ENCODE results near the gene RIN1.
"Not testable (repeated sequence)": the region's sequence is repeated elsewhere in the genome, so short reads cannot be mapped to it uniquely, and the experiment has no call there.

Gene RIN1

GRCh38 chr11:66314561-66315497 is 21.4 kb downstream of the RIN1 start:
- no peak for DNase-seq (ENCODE audit: low read depth)
- no peak overlapping the region for H3K4me3 ChIP-seq (ENCODE audit: low read depth, low read length)
- no peak for TF ChIP-seq CTCF (IDR thresholded peaks at IDR 0.05; ENCODE audit: low read depth, low read length, missing control alignments)

GRCh38 chr11:66314186-66314501 is 22.1 kb downstream of the RIN1 start:
- no peak for TF ChIP-seq CTCF (IDR thresholded peaks at IDR 0.05; ENCODE audit: low read depth, low read length, missing control alignments)
- DNase-seq (ENCODE audit: low read depth) = no peak
- no peak overlapping the region for H3K4me3 ChIP-seq (ENCODE audit: low read depth, low read length)

GRCh38 chr11:66313321-66314185 is 22.7 kb downstream of the RIN1 start:
- DNase-seq (ENCODE audit: low read depth) = no peak
- peak overlapping the region; percentile 16; the same call in 1 of the 2 replicates for H3K4me3 ChIP-seq (ENCODE audit: low read depth, low read length)
- TF ChIP-seq CTCF (IDR thresholded peaks at IDR 0.05; ENCODE audit: low read depth, low read length, missing control alignments) = no peak

GRCh38 chr11:66312549-66313320 is 23.5 kb downstream of the RIN1 start:
- no peak for TF ChIP-seq CTCF (IDR thresholded peaks at IDR 0.05; ENCODE audit: low read depth, low read length, missing control alignments)
- peak overlapping the region; percentile 55 for H3K4me3 ChIP-seq (ENCODE audit: low read depth, low read length)
- peak; percentile 86 for DNase-seq (ENCODE audit: low read depth)

GRCh38 chr11:66311965-66312548 is 24.2 kb downstream of the RIN1 start:
- DNase-seq (ENCODE audit: low read depth) = peak; percentile 86
- H3K4me3 ChIP-seq (ENCODE audit: low read depth, low read length) = peak overlapping the region; percentile 55
- peak; percentile 90 for TF ChIP-seq CTCF (IDR thresholded peaks at IDR 0.05; ENCODE audit: low read depth, low read length, missing control alignments)

- H3K4me3 ChIP-seq (ENCODE audit: low read depth, low read length) = peak overlapping the region; percentile 55
- no peak for TF ChIP-seq CTCF (IDR thresholded peaks at IDR 0.05; ENCODE audit: low read depth, low read length, missing control alignments)
- no peak for DNase-seq (ENCODE audit: low read depth)
Observed at GRCh38 chr11:66311470-66311964, 24.7 kb downstream of the RIN1 start.

GRCh38 chr11:66310803-66311440 is 25.3 kb downstream of the RIN1 start:
- DNase-seq (ENCODE audit: low read depth); H3K4me3 ChIP-seq (ENCODE audit: low read depth, low read length): not testable (repeated sequence)

Data from GM12864 (cell line).